T-helper 1 cell treated with Interleukin-12 subunit alpha and Interleukin-12 subunit beta and Interleukin-4 antibody, amounts not matched to agents 30 ng/mL and 1 ng/mL, for 36 hours (primary cell): Measurements from ENCODE around the gene PNMA6E. TPM values are rescaled to one million over a fixed set of nuclear protein-coding genes. Genes with fewer than 3 reads are reported as not detected.

Experiments
- intact Hi-C: fragments of 100-400 bp; cut with micrococcal nuclease; formaldehyde crosslinking; loops from one replicate; pipeline ENCODE4 v1.15.1; 2024
- total RNA-seq: library from RNA; stranded (reverse); gene quantifications from 2 replicates; pipeline ENCODE4 v1.2.3, GENCODE V29; 2022

PNMA6E gene
- not detected in 2 replicates for total RNA-seq

DNA sequence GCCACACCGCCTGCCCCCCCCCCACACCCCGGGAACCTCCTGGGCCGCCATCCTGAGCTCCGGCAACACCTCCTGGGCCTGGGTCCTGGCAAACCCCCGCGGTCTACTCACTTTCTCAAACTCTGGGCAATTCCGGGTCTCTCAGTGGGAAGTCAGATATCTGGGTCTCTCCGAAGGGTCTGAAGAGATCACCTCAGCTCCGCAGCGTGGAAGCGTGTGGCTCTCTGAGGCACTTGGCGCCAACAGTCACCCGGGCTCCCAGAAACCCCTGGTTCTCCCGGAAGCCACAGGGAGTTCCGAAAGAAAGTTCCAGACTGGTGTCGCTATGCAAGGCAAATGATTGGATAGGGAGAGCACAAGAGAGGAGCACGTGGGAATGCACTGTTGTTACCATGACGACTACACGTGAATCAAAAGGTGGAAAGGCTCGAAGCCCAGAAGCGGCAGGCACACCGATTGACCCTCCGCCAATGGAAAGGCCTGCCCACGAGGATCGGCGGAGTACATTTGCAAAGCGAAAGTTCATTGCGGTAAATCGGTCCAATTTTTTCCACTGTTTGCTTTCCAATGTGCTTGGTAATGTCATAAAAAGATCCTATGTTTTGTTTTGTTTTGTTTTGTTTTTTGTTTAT lies at the start of gene PNMA6E:
Gene PNMA6E, minus strand, starts transcription at position 218 of the 632 bp plus-strand sequence. CDS start 2,501 bp downstream, outside the sequence.
- intact Hi-C loops = loop anchor here (2.0 to 5.0 kb wide), 2 partner anchors 66 to 444 kb away; partner anchors contain the start of gene ZNF275

DNA sequence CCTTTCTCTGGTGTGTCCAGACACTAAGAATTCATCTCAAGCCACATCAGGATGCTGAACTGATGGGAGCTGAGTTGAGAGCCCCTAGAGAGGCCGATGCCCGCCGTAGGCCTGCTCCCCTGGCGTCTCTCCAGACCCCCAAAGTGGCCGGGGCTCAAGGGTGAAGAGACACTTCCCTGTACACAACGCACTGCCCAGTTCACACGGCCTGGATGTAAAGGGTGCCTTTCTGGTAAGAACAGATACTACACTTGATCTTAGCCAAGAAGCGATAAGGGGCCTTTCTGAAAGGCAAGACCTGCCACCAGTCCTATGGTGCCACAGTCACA lies 49.8 kb upstream of the PNMA6E start:
- intact Hi-C loops = no loop called here

DNA sequence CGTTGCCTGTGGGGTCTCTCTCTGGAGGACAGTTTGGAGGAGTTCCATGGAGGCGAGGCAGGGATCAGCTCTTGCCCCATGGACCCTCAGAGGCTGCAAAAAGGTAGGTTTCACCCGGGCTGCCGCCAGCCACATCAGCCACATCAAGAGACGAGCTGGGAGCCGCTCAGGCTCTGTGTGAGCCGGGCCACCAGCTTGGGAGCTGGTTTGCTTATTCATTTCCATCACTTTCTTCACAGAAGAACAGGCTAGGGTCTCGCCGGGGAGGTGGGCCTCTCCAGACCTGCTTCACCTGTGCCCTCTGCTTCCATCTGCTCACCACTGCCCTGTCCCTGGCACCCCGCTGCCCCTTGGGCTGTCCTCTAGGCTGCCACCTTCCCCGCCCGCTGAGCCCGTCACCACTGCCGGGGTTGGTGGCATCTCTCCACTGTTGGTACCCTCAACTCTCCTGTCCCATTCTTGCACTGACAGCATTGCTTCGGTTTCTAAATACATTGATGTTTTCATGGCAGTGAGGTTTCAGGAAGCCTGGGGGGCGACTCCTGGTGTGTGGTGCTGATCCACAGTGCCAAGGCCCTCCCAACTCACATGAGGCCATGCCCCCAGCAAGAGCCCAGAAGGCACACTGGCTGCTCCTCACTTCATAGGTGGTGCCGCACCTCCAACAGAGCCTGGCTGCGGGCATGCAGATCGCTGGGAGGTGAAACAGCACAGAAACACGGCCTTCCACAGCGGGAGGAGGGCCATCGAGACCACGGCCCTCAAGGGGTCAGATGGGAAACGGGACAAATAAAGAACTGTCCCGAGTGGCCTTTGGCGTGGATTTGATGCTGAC lies 49.2 kb upstream of the PNMA6E start:
- intact Hi-C loops = no loop called here

DNA sequence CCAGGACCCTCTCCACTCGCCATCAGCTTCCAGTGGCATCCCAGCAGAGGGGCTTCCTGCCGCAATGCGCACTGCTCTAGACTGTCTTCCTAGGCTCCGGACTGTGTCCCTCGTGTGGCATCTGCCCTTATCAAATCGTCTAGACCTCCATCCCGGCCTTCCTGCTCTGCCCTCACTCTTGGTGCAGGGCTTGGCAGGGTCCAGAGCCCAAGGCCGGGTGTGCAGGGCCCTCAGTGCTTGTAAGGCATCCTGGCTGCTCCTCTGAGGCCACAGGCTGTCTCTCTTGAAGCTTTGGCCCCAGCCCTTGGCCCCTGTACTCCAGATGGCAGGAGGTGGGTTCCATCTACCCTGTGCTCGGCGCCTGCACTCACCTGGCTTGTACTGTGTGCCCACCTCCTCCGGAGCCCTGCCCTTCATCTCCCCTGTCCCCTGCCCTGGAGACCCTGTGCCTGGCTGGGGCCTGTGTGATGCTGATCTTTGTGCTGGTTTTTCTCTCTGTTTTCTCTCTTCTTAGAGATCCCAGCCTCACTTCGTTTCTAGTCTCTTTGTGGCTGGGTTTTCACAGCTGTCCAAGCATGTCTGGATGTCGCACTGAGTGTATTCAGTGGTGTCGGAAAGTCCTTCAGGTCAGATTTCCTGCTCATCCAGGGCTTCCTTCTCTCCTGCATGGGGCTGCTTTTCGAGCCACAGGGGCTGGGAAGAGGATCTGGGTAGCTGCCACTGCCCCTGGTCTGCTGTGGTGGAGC lies 48.4 kb upstream of the PNMA6E start:
- intact Hi-C loops = no loop called here

DNA sequence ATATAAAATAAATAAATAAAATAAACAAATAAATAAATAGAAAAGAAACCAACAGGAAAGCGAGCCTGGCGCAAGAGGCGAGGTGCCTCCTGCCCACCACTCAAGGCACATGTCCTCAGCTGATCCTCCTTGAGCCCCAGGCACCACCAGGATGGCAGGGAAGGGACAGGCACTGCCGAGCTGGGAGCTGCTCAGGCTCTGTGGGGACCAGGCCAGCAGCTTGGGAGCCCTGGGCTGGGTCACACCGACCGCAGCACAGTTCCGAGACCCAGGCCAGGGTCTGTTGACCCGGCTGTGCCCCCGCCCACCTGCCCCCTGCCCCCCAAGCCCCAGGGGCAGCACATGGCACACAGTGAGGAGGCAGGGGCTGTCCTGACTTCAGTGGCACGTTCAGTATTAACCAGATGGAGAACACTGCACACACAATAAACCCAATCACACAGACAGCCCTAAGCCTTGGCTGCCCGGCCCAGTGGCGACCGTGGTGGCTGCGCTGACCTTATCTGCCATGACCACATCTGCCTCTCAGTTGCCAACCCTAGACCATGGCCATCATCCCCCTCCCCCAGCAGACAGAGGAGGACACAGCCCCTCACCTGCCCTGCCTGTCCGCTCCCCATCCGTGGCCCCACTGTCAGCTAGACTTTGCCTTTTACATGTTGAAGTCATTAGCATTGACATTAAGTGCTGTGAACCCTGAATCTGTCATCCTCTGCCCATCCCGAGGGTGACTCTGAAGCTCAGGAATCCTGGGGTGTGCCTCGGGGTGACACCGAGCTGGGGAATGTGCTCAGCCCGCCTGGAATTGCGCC lies 47.6 kb upstream of the PNMA6E start:
- intact Hi-C loops = no loop called here

DNA sequence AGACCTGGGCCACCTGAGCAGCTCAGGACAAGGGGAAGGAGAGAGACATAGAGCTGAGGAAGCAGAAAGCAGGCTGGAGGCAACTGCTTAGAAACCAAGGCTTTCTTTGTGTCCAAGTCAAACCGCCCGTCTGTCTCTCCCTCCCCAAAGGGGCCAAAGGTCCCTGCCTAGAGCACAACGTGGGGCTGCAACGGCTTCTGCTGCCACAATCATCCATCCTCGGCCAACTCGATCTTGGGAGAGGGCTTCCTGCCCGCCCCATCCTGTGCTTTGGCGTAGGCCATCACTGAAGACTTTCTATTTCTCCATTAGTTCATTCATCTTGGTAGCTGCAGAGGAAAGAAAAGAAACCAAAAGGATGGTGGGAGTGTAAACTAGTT lies 46.4 kb upstream of the PNMA6E start:
- intact Hi-C loops = no loop called here

DNA sequence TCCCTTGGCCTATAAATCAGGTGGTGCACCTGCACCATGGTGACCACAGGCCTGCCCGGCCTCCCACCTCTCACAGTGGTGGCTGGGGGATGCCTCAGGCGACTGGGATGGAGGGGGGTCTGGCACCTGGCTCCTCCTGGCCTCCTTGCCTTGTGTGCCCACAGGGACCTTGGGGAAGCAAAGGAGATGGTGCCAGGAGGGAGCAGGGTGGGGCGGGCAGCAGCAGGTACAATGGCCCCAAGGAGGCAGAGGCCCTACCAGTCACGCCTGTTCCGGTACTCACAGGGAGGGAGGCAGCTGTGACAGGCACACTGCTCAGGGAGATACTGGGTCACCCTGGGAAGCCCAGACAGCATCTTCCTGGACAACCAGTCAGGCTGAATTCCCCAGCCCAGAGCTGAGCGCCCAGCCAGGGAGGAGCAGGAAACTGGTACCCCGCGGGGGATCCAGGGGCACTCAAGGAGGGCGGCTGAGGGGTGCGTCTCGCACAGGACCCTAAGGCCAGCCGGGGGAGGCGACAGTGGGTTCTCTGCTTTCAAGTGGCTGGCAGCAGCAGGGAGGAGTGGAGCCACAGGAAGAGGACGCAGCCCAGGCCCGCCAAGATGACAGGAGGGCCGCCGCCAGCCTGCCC lies 45.9 kb upstream of the PNMA6E start:
- intact Hi-C loops = no loop called here

DNA sequence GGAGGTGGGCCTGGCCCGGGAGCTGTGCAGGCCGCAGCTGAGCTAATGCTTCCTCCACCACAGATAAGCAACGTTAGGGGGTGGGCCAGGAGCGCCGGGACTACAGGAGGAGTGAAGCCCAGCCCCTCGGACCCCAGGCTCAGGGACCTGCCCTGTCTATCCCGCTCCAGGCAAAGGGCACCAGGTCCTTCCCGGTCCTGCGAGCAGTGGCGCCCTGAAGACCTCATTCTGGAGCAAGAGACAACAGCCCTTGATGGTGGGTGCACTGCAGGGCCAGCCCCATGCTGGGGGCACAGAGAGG lies 45.4 kb upstream of the PNMA6E start:
- intact Hi-C loops = no loop called here

DNA sequence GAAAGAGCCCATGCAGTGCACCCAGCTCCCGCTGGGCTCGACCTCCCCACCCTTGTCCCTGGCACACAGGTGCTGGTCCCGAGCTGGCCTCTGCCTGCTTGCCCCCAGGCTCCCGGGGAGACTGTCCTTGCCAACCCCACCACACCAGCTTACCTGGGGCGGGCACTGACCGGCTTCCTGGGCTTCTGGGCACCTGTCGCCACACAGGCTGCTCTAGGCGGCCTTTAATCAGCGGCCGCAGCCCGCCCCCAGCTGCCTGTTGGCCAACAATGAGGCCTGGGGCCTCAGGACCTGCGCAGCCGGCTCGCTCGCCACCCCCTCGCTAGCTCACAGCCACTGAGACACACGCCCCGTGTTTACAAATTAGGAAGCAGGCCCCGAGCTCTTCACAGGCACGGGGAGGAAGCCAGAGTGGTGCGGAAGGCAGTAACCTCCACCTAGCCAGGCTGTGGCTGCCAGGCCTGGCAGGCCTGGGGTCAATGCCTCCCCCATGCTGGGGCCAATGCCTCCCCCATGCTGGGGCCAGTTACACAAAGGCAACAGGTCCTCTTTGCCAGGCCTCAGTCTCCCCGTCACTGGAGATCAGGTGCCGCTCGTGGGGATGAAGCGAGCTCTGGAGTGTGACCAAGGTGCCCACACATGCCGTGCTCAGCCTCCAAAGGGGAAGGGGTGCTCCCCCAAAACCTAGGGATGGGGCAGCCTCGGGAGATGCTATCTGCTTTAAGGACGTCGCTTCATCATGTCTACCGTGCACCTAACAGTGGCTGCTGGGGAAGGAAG lies 44.9 kb upstream of the PNMA6E start, which contains the start of gene TREX2:
Gene TREX2, minus strand, starts transcription at position 201 of the 780 bp plus-strand sequence. CDS start 626 bp downstream, outside the sequence.
- intact Hi-C loops = no loop called here

DNA sequence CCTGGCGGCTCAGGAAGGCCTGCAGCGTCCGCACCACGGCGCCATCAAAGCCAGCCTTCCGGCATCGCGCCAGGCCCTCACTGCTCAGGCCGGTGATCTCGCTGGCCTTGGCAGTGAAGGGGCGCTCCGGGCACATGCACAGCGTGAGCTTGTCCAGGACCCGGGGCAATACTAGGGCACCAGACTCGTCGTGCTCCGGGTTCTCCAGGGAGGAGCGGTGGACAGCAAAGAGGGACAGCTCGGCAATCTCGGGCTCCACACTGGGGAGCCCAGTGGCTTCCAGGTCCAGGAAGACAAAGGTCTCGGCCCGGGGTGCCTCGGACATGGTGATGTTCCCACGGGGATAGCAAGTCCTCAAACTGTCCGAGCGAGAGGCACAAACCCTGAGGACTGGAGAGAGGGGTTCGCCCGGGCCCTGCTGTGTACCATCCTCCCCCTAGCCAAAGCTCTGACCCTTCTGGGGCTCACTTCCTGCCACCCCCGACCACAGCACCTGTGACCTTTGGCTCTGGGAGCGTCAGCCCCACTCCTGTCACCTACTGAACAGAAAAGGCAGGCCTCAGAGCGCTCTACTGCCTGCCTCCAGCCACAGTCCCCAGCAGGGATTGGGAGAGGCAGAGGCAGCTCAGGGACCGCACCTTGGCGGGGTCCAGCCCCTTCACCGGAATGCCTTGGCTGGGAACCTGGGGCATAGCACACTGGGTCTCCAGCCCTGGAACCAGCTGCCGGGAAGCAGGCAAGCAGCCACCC lies 44.1 kb upstream of the PNMA6E start:
- intact Hi-C loops = no loop called here

DNA sequence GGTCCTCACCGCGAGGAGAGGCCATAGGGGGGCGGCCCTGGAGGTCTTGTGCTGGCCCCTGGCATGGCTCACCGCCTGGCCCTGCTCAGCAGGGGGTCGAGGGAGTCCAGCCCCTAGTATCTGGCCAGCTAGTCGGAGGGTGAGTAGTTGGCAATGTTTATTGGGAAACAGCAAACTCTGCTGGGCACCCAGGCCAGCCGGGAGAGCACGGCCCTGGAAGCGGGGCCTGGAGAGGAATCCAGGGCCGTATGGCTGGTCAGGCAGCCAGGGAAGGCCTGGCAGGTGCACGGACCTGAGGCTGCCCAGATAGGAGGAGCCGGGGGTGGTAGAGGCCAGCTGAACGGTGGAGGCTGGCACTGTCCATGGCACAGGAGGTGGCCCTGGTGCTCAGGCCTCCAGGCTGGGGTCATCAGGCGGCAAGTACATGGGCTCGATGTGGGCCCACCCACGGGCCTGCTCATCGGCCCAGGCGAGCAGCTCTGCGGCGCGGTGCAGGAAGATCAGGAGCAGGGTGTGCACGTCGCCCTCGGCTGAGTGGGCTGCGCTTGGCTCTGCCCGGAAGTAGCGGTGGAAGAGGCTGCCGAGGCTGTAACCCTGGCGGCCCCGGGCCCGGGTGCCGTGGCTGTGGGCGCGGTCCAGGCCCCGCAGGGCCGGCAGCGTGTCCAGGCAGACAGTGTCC lies 43.3 kb upstream of the PNMA6E start:
- intact Hi-C loops = no loop called here

DNA sequence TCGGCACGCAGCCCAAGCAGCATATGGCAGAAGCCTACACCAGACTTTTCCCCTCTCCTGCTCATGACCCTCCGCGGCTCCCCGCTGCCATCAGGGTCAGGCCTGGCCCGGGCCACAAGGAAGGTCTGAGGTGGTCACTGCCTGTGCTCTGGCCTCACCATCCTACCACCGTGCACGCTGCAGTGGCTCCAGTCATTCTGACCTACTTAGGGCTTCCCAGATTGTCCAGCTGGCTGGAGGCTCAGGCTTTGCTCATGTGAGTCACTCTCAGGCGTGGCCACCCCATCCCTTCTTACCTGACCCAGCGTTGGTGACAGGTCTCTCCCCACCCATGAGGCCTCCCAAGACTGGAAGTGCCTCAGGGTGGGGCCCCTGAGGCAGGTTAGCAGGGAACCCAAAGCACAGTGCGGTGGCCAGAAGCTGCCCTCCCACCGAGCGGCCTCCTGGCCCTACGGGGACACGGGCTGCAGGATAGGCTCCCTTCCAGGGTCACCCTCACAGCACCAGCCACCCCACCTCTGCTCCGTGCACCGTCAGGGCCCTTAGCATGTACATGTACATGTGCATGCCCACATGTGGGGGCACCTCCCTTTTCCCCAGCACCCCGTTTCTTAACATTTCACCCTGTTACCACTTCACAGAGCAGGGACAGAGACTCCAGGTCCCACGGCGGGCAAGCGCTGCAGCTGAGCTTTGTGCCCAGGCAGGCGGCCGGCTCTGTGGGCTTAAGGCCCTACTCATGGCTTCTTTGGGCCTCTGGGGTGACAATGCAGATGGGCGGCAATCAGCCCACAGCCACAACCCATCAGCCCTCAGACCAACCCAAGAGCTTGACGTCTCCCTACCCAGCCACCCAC lies 42.6 kb upstream of the PNMA6E start:
- intact Hi-C loops = no loop called here

DNA sequence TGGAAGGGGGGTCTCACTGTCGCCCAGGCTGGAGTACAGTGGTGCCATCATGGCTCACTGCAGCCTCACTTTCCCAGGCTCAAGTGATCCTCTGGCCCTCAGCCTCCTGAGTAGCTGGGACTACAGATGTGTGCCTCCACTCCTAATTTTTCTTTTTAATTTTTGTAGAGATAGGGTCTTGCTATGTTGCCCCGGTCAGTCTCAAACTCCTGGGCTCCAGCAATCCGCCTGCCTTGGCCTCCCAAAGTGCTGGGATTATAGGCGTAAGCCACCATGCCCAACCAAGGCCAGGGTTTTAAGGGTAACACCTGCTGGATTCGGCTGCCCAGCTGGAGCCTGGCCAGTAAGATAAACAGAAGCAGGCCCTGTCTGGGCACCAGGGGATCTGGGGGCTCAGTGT lies 41.3 kb upstream of the PNMA6E start:
- intact Hi-C loops = no loop called here

DNA sequence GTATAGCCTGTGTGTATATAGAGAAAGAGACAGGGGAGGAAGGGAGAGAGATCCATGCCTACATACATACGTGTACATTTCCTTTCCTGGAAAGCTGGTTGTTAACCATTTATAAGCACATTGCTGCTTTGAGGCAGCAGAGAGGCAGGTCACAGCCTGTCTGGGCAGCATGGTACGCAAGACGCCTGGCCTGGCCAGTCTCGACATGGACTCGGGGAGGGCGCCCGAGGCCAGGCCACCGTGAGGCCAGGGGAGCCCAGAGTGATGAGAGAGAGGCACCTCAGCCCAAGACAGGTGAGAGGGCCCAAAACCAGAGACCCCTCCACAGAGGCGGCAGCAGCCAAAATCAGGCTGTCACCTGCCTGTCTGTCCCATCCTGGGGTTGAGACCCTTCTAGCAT lies 40.8 kb upstream of the PNMA6E start:
- intact Hi-C loops = no loop called here

DNA sequence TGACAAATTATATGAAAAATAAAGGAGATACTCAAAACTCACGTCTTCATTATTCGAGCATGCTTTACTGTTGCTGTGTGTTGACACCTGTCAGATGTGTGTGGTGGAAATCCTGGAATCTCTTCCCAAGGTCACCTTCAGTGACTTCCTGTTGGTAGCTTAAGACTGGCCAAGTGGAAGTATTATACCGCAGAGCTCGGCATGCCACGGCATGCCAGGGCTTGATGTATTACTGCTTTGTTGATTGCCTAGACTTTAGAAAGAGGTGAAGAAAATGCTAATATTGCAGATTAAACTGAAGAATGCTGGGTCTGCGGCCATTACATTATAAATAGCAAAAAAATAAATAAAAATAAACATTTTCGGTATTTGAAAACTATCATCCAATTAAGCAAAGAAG lies 40.1 kb upstream of the PNMA6E start:
- intact Hi-C loops = no loop called here

DNA sequence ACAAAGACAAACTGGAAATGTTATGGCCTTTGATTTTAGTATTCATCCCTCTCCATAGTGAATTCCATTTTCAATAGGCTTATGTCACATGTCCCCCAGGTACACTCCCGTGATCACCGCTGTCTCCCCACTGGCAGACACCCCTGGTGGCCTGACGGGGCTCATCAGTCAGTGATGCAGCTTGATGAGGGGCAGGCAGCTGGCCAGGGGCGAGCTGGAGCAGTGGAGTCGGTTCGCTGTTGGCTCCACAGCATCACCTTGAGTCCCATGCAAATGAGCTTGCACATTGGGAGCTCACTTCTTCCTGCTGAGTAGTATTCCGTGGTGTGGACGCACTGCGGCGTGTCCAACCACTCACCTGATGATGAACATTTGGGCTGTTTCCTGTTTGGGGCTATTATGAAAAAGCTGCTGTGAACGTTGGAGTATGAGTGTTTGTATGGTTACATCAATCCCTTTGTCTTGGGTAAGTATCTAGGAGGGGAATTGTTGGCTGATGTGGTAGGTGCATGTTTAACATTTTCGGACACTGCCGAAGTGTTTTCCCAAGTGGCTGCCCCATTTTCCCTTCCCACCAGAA lies 39.5 kb upstream of the PNMA6E start:
- intact Hi-C loops = no loop called here

DNA sequence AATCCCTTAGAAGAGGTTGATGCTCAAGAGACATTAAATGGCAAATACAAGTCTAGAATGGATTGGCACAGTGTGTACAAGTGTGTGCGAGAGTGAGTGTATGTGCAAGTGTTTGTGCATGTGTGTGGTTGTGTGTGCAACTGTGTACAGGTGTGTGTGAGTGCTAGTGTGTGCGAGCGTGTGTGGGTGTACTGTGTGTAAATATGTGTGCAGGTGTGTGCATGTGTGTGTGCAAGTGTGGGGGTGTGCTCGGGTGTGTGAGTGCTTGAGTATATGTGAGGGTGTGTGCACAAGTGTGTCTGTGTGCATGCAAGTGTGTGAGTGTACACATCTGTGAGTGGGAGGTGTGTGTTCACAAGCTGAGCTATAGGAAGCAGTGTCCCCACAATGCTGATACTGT lies 38.8 kb upstream of the PNMA6E start:
- intact Hi-C loops = no loop called here

DNA sequence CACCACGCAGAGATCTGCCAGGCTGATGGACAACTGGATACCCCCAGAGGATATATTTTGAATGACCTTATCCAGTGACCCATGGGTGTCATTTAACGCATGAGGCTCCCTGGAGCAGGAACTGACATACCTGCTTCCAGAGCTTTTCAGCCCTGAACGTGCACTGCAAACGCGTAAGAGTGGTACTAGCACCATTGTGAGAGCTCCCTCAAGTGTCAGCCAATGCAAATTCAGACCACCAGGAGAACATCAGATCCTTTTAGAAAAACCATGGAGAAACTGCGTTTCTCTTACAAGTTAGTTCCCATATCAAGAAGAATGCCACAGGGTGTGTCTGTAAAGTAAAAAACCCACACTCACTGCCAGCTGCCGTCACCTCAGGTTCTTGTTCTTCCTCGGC lies 37.4 kb upstream of the PNMA6E start:
- intact Hi-C loops = no loop called here
